Caco-2 (cell line): ENCODE results near the gene MS4A15. TPM values are rescaled to one million over a fixed set of nuclear protein-coding genes. Genes with fewer than 3 reads are reported as not detected.

Source experiments
- BruUV-seq: library from RNA; stranded (reverse); fragments of 400-500 nt; replicated peaks from 2 replicates; lab custom pipeline; 2021; lab: Mats Ljungman, UMichigan
- CTCF ChIA-PET: fragments of 300-600 bp; sonication (Branson Sonifier 250); formaldehyde crosslinking; loops from one replicate; lab custom pipeline; 2022; ENCODE audit warnings: antibody characterized with exemption; lab: Charles Lee
- POLR2A ChIA-PET: fragments of 300-600 bp; sonication (Branson Sonifier 250); formaldehyde crosslinking; loops from one replicate; lab custom pipeline; 2022; ENCODE audit warnings: antibody characterized with exemption; lab: Charles Lee
- DNase-seq, 2 experiments: peaks; one replicate each; pipeline versions ENCODE4 v3.0.0 to v3.0.0-alpha.2; 2020 to 2022
- H3K27me3 ChIP-seq: replicated peaks from 2 replicates; pipeline ENCODE4 v1.6.0; 2011; ENCODE audit warnings: low read length; ENCODE audit not compliant: control insufficient read depth, insufficient read depth
- H3K36me3 ChIP-seq: 2 replicates; pipeline ENCODE4 v1.5.1; 2011; ENCODE audit warnings: low read length; ENCODE audit not compliant: control insufficient read depth, insufficient read depth
- H3K4me1 ChIP-seq: fragments of 250-450 bp; sonication (Bioruptor Pico); 2 replicates; pipeline ENCODE4 v1.5.1; 2020; ENCODE audit warnings: mild to moderate bottlenecking
- H3K4me3 ChIP-seq: 2 replicates; pipeline ENCODE4 v1.5.1; 2011; ENCODE audit warnings: low read depth, mild to moderate bottlenecking, control low read depth, low read length
- H3K9me3 ChIP-seq: fragments of 250-450 bp; sonication (Bioruptor Pico); 2 replicates; pipeline ENCODE4 v1.5.1; 2020; ENCODE audit warnings: mild to moderate bottlenecking, moderate library complexity
- H3K27ac Mint-ChIP-seq: one replicate; pipeline ENCODE4 v1.8.0; 2022; ENCODE audit warnings: mixed read lengths; ENCODE audit not compliant: unreplicated experiment
- H3K27me3 Mint-ChIP-seq: one replicate; pipeline ENCODE4 v1.8.0; 2022; ENCODE audit warnings: mixed read lengths; ENCODE audit not compliant: insufficient read depth, unreplicated experiment
- H3K36me3 Mint-ChIP-seq: one replicate; pipeline ENCODE4 v1.8.0; 2022; ENCODE audit warnings: mild to moderate bottlenecking, mixed read lengths; ENCODE audit not compliant: insufficient read depth, unreplicated experiment
- H3K4me1 Mint-ChIP-seq: one replicate; pipeline ENCODE4 v1.8.0; 2022; ENCODE audit warnings: low read depth, mixed read lengths; ENCODE audit not compliant: unreplicated experiment
- H3K4me3 Mint-ChIP-seq: one replicate; pipeline ENCODE4 v1.8.0; 2022; ENCODE audit warnings: mild to moderate bottlenecking, moderate library complexity, mixed read lengths; ENCODE audit not compliant: unreplicated experiment
- H3K9me3 Mint-ChIP-seq: one replicate; pipeline ENCODE4 v1.8.0; 2022; ENCODE audit warnings: mixed read lengths; ENCODE audit not compliant: unreplicated experiment
- CTCF ChIP-seq, 2 experiments: fragments of 200-600 bp in 1 of 2; IDR thresholded peaks; 1 replicate in 1 of 2; 2 replicates in 1 of 2; pipeline versions ENCODE4 v1.5.1 to v1.8.0; 2011 to 2022; ENCODE audit warnings: antibody characterized with exemption in 1 of 2, control low read depth in 1 of 2, inconsistent platforms in 1 of 2, low read depth in 1 of 2, low read length in 1 of 2, mild to moderate bottlenecking in 1 of 2, moderate library complexity in 1 of 2; ENCODE audit not compliant: insufficient read depth in 1 of 2, severe bottlenecking in 1 of 2, unreplicated experiment in 1 of 2
- intact Hi-C: fragments of 100-400 bp; cut with micrococcal nuclease; formaldehyde crosslinking; loops from one replicate; pipeline ENCODE4 v1.10.0; 2022; ENCODE audit not compliant: unreplicated experiment
- total RNA-seq: library from RNA; stranded (reverse); gene quantifications from 2 replicates; pipeline ENCODE4 v1.2.3, GENCODE V29; 2022

The MS4A15 gene
- total RNA-seq, 1 experiment from 2014 or later: not detected

GRCh38 chr11:60790726-60791125, 34.1 kb downstream of the MS4A15 start:
- H3K4me3 ChIP-seq: no peak overlapping the region
- BruUV-seq: no TSS peak
- ChIA-PET CTCF (no interaction called here), POLR2A (no interaction called here)
- no peaks in the 10 kb centered on the region for H3K27me3 ChIP-seq
- intact Hi-C loops: no loop called here
- peaks cover 9% of the 10 kb centered on the region; the same call in 1 of the 2 replicates for H3K9me3 ChIP-seq
- Mint-ChIP-seq H3K27me3 (peaks cover 12% of the 10 kb centered on the region), H3K36me3 (no peaks in the 10 kb centered on the region), H3K9me3 (peaks cover 12% of the 10 kb centered on the region), H3K4me1 (no peaks in the 10 kb centered on the region), H3K27ac (no peak overlapping the region), H3K4me3 (no peak overlapping the region)
- TF ChIP-seq CTCF (IDR thresholded peaks at IDR 0.05; ENCODE audit: insufficient read depth in 1 of 2, low read depth in 1 of 2, low read length in 1 of 2, severe bottlenecking in 1 of 2, unreplicated experiment in 1 of 2): no peak
- DNase-seq: no peak
- no peaks in the 10 kb centered on the region for H3K4me1 ChIP-seq
- no peaks in the 10 kb centered on the region for H3K36me3 ChIP-seq

- no TSS peak for BruUV-seq
- H3K36me3 Mint-ChIP-seq: no peaks in the 10 kb centered on the region
- Histone ChIP-seq H3K9me3 (peaks cover 9% of the 10 kb centered on the region; the same call in 1 of the 2 replicates), H3K4me3 (no peak overlapping the region), H3K4me1 (no peaks in the 10 kb centered on the region), H3K36me3 (no peaks in the 10 kb centered on the region), H3K27me3 (no peaks in the 10 kb centered on the region)
- H3K4me1 Mint-ChIP-seq: no peaks in the 10 kb centered on the region
- no peak overlapping the region for H3K27ac Mint-ChIP-seq
- CTCF ChIA-PET: no interaction called here
- H3K9me3 Mint-ChIP-seq: peaks cover 12% of the 10 kb centered on the region
- intact Hi-C loops: no loop called here
- TF ChIP-seq CTCF (IDR thresholded peaks at IDR 0.05; ENCODE audit: insufficient read depth in 1 of 2, low read depth in 1 of 2, low read length in 1 of 2, severe bottlenecking in 1 of 2, unreplicated experiment in 1 of 2): no peak
- H3K27me3 Mint-ChIP-seq: peaks cover 12% of the 10 kb centered on the region
- DNase-seq: no peak
- POLR2A ChIA-PET: no interaction called here
- H3K4me3 Mint-ChIP-seq: no peak overlapping the region
Observed at GRCh38 chr11:60791153-60791933, 34.7 kb downstream of the MS4A15 start.

GRCh38 chr11:60792521-60792920, 35.9 kb downstream of the MS4A15 start:
- Histone ChIP-seq H3K4me3 (no peak overlapping the region), H3K36me3 (no peaks in the 10 kb centered on the region), H3K4me1 (no peaks in the 10 kb centered on the region), H3K27me3 (no peaks in the 10 kb centered on the region), H3K9me3 (peaks cover 9% of the 10 kb centered on the region; the same call in 1 of the 2 replicates)
- no TSS peak for BruUV-seq
- POLR2A ChIA-PET: no interaction called here
- H3K4me1 Mint-ChIP-seq: no peaks in the 10 kb centered on the region
- no peaks in the 10 kb centered on the region for H3K36me3 Mint-ChIP-seq
- no peak for TF ChIP-seq CTCF (IDR thresholded peaks at IDR 0.05; ENCODE audit: insufficient read depth in 1 of 2, low read depth in 1 of 2, low read length in 1 of 2, severe bottlenecking in 1 of 2, unreplicated experiment in 1 of 2)
- peaks cover 12% of the 10 kb centered on the region for H3K27me3 Mint-ChIP-seq
- DNase-seq: no peak
- H3K9me3 Mint-ChIP-seq: peaks cover 12% of the 10 kb centered on the region
- intact Hi-C loops: no loop called here
- no peak overlapping the region for H3K27ac Mint-ChIP-seq
- CTCF ChIA-PET: no interaction called here
- no peak overlapping the region for H3K4me3 Mint-ChIP-seq
